GM19438 (cell line): ENCODE results near the gene ZNF484.
A peak's percentile ranks its signal among the peaks of the same experiment; 100 is the strongest.
"Not testable (repeated sequence)": the region's sequence is repeated elsewhere in the genome, so short reads cannot be mapped to it uniquely, and the experiment has no call there.

ENCODE experiments used
- ATAC-seq: cut with Tn5 transposase; IDR thresholded peaks from one replicate; pipeline ENCODE4 v1.9.1; 2021; ENCODE audit warnings: low read depth; ENCODE audit not compliant: unreplicated experiment

ZNF484 gene

DNA sequence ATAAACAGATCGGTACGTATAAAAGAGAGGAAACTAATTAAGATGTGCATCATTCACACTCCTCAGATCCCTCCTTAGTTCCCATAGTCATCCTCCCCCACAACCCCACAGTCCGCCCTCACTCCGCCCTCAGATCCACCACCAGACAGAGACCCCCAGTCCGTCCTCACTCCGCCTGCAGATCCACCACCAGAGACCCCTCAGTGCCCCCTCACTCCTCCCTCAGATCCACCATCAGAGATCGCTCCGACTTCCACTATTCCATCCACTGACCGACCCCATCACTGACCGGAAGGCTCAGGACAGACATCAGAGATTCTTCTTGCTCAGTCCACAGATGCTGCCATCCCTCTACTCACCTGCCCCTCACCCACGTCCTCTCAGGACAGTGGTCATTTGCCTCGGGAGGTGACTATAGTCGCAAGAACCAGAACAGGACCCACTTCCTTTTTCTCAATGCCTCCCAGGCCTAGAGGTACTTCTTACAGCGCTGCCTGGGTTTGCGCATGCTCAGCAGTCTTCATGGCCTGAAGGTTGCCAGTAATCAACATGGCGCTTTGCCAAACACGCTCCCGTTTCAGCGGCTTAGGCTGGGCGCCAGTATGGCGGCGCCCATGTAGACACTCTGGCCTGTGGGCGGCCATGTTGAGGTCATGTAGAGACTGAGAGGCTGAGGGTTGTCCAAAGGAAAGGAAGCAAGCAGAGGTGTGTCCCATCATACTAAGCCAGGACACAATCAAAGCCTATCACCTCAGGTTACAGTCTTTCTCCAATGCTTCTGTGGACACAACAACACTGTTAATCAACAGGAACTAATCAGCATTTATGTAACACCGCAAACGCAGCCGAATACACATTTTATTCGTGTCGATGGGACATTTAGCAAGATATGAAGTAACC is at the start of gene ZNF484:
ZNF484 (minus strand) TSS at position 508 of the 900 bp plus-strand sequence. CDS start 3,009 bp downstream, outside the sequence.
- peak; percentile 99 for ATAC-seq

DNA sequence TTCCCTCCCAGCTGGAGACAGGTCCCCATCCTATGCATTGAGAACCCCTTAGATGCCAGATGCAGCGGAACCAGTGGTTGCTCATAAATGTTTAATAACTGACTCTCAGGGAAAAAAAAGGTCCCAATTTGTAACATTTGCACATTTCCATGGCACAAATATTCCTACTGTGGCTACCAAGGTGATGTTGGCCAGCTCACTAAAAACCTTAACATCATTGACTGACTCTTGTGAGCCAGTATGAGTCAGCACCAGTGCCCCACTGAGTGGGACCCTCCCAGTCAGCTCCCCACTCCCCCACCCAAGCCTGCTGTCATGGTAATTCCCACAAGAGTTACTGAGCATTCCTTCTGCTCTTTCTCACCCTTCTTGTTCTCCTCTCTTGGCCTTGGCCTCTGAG is 42.6 kb upstream of the ZNF484 start:
- ATAC-seq: no peak

DNA sequence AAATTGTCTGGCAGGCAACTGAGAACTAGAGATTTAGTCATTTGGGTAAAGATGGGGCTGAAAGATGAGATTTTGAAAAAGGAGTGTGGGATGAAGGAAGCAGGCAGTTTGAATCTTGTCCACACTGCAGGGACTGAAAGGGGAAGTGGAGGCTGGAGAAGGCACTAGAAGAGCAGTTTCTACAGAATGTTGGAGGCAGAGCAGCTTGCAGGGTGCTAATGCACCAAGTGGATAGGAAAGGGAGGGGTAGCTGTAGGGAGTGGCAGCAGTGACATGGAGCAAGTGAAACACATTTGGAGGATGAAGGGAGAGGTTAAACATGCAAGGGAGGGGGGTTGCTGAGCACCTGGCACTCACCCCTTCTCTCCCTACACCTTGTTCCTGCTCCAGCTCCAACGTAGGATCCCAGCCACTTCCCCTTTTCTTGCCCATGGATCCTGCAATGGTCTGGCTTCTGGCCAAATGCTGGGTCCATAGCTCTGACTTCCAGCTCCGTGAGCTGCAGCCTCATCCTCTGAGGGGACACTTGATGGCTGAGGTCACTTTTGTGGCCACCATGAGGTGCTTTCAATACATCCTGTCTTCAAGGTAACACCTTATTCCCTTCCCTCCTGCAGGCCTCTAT is 39.5 kb upstream of the ZNF484 start:
- ATAC-seq: no peak

DNA sequence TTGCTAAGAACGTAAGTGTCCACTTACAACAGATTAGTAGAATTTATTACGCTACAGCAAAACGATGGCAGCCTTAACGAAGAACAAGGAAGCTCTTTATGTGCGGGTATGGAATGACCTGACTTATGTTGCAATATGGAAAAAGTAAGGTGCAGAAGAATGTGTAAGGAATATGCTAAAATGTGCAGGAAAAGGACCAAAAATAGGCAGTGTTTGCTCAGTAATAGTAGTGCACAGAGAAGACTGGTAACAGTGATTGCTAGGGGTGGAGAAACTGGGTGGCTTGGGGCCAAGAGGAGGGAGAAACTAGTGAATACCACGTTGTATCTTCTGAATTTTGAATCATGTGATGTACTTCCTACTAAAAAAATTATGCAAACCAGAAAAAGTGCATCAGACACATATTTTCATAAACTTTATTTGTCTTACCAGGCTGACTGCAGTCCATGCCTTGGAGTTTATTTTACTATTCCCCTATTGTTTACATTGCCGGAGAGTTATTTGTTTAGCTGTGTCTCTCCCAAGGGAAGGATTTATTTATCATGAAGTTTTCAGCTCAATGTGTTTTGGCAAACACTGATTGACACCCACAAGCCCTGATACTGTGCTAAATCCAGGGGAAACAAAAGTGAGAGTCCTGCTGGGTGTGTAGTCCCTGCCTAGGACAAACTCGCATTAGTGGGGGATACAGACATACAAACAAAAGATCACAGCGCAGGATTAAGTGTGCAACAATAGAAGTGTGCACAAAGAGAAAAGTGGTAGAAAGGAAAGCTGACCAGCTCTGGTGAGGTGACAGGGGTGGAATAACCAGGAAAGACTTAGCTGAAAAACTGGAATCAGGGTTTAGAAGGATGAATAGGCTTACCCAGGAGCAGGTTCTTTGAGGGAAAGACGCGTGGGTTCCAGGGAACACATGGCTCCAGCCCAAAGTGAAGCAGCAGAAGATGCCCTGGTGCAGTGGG is 34.0 kb upstream of the ZNF484 start:
- no peak for ATAC-seq

DNA sequence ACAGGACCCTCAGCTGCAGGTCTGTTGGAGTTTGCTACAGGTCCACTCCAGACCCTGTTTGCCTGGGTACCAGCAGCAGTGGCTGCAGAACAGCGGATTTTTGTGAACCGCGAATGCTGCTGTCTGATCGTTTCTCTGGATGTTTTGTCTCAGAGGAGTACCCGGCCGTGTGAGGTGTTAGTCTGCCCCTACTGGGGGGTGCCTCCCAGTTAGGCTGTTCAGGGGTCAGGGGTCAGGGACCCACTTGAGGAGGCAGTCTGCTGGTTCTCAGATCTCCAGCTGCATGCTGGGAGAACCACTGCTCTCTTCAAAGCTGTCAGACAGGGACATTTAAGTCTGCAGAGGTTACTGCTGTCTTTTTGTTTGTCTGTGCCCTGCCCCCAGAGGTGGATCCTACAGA is 27.3 kb upstream of the ZNF484 start:
- not testable (repeated sequence) for ATAC-seq

DNA sequence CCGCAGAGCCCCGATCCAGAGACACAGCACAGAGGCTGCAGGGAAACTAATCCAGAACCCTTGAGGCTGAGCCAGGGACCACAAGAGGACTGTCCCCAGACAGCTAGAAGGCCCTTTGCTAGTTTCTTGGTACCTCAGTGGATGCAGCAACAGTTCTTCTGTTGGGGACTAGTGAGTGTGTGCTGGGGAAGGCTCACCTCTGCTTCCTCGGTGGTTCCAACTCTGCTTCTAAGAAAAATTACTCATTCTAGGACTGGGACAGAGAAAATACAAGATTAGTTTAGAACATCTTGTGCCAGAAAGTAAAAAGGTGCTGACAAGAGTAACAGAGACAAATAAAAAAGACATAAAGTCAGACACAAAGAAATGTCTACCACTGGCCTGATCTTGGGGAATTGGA is 19.5 kb upstream of the ZNF484 start:
- no peak for ATAC-seq

DNA sequence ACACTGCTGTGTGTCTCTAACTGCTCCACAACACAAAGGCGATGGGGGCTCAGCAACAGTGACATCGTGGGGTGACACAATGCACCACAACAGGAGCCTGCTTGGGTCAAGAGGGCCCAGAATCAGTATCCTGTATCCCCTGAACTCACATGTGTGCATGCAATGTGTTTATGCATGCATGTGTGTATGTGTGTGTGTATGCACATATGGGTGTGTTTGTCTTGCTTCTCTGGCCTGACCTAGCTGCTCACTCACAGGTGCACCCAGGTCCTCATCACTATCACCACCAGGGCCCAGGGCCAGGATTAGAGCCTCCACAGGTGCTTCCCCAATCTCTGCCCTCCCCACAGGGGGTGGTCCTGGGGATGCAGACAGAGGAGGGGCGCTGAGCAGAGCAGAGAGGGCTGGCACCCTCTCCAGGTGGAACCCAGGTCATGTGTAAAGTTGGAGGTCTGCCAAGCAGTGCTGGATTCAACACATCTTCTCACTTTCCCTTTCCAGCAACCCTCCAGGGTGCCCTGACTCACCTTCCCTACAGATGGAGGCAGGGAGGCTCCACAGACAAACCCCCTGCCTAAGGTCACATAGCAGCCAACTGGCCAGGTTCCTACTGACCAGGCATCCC is 18.1 kb upstream of the ZNF484 start:
- no peak for ATAC-seq

DNA sequence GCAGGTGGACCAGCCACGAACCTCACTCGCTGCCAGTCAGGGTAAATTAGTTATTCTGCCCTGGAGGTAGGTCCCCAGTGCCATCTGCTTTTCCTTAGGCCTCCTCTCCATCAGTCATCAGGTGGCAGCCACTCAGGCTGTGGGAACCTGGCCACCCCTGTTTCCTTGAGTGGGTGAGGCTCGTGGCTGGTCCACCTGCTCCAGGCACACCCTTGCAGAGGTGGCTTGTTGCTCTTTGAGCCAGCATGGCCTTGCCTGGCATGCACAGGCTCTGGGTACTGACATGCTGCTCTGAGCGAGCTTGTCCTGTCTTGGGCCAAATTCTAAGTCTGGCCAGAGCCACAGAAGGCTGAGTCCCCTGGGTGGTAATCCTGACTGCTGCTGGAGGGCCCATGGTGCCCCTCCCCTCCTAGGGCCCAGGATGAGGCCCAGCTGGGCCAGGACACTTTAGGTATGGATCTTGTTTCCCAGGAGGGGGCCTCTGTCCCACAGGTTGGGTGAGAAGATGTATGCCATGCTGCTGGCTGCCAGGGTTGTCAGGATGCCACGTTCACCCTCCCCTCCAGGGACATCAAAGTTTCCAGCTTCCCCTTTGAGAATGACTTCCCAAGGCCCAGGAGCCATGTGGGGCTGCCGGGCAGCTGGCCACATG is 17.0 kb upstream of the ZNF484 start:
- no peak for ATAC-seq

DNA sequence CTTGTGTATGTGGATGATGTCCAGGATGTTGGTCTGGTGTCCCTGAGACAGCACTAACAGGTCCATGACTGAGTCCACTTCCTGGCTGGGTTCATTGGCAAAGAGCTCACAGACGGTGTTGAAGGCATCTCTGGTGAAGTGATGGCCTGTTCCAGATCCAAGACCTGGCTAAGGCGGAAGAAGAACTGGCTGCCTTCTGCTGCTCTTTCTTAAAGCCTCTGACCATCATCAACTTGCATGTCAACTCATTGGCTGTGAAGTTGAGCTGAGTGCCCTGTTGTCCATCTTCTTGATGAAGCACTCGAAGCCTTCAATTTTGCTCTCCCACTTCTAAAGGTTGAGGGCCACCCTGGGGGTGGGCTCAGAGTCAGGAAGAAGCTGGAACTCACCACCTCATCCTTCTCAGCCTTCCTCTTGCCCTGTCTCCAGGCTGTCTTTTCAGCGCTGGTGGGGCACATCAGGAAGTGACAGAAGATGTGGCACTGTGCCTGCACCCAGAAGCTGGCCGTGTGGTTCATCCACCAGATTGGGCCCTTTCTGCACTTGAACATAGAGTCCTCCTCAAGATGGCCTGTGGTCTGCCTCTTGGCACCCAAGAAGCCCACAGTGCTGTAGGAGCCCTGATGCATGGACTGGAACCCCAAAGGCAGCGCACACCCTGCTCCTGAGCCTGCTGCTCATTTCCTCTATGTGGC is 16.2 kb upstream of the ZNF484 start:
- not testable (repeated sequence) for ATAC-seq

DNA sequence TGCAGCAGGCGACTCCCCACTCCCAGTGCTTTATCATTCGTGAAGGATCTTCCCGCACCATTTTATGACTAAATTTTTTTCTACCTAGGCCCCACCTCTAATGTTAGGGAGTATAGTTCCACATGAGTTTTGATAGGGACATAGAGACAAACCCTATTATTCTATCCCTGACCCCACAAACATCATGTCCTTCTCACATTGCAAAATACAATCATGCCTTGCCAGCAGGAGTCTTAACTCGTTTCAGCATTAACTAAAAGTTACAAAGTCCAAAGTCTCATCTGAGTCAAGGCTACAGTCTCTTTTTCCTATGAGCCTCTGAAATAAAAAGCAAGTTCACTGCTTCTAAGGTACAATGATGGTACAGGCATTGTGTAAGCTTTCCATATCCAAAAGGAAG is 14.4 kb upstream of the ZNF484 start:
- ATAC-seq: not testable (repeated sequence)

DNA sequence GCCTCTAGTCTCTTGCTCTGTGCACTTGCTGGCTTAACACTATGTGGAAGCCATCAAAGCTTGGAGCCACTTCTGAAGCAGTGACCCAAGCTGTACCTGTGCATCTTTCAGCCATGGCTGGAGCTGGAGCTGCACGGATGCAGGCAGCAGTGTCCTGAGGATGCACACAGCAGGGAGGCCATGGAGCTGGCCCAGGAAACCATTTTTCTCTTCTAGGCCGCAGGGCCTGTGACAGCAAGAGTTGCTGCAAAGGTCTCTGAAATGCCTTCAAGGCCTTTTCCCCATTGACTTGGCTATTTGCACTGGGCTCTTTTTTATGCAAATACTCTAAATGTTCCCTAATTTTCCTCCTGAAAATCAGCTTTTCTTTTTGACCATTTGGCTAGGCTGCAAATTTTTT is 12.9 kb upstream of the ZNF484 start:
- ATAC-seq: no peak

DNA sequence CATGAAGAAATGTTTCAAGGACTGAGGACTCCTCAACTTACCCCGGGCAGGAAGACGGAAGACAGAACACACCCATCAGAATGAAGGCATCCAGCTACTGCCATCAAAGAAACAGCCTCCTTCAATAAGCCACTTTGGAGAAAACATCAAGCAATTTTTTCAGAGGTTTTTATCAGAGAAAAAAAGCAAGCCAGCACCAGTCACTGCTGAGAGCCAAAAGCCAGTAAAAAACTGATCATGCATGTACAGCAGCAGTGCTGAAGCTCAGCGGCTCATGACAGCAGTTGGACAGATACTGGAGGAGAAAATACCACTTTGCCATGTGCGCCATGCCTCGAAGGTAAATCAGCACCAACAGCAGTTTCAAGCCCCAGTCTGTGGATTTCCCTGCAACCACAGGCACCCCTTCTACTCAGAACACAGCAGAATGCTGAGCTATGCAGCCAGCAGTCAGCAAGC is 10.1 kb upstream of the ZNF484 start:
- no peak for ATAC-seq

DNA sequence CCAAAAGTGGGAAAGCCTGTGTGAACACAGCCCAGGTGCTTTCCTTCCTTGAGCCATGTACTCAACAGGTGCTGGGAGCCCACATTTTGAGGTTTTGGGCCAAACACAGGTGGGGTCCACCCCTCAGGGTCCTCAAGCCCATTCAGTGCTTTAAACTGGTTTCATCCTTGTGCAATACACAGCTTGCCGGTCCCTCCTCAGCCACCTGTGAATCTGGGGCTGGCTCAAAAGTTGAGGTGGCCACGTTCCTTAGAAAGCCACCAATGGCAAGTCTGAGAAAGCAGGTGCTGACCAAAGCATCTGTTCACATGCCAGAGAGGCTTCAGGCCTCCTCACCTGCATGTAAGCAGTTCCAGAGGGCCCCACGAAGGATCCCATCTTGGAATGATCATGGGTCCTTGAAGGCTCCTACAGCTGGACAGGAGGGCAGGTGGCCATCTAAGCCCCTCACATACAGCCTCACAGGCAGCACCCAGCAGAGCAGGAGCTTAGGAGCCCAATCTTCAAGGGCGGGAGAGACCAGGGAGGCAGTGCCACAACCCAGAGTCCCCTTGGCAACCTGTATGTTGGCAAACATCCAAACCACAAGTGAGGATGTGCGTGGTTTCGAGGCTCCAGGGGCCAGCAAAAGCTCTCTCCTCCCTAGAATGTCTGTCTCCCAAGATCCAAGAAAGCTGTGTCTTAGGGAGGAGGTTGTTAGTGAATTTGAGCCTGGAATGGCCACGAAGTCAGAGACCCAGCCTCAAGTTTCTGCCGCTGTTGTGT is 9.2 kb upstream of the ZNF484 start:
- ATAC-seq: not testable (repeated sequence)

DNA sequence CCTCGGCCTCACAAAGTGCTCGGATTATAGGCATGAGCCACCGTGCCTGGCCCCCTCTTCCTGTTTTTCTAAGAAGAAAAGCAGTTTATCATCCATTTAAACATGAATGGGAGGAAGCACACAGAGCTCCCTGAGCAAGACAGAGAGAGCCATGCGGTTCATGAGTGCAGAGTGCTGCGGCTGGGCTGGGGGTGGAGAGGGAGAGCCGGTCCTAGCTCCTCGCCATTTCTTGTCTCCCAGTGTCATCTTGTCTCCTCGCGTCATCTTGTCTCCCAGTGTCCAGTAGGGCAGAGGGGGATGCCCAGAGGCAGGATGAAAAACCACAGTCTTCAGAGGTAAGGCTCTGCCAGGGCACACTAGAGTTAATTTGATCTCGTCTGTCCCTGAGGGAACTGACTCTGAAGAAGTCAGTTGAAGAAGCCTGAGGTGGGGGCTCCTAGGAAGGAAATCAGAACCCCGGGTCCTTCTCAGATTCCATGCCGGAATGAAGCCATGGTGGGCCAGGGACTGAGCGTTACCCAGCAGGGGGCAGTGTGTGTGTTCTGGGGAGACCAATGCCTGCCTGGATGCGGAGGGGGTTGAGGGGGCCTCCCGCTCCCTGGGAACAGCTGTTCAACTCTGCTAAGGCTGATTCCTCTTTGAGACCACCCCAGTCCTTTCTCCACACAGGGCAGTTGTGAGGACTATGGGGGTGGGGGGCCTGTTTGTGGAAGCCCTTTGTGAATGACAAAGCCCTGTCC is 6.0 kb upstream of the ZNF484 start:
- ATAC-seq: not testable (repeated sequence)

DNA sequence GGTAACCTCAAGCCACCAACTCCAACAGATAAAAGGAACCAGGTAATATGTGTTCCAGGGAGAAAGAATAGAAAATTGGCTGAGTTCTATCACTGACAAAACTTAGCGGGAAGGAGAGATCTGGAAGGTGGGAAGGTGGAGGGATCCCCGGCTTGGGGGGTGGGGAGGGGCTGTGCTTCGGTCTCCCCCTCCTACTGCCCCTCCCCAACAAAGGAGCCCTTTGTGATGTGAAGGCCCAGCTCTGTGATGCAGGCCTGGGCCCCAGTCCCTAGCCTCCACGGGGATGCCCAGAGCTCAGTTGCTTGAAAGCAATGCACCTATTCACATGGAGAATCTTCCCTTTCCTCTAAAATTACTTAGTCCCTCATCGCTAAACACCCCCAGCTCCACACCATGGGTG is 4.4 kb upstream of the ZNF484 start:
- no peak for ATAC-seq

DNA sequence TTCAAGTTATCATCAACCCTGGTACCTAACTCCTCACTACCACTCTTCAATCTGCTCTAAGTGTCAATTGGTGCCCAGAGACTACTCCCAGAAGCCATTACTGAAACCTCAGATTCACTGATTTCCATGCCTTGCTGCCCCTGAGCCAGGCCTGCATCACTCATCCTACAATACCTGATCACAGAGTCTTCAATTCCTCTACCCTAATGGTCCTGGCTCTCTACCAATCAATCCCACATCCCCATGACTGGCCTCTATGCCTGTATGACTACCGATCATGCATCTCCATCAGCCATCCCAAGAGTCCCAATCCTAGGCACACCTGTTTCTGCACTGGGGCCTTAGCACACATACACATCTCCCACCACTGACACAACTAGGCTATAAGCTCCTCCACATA is 2.5 kb downstream of the ZNF484 start:
- no peak for ATAC-seq

DNA sequence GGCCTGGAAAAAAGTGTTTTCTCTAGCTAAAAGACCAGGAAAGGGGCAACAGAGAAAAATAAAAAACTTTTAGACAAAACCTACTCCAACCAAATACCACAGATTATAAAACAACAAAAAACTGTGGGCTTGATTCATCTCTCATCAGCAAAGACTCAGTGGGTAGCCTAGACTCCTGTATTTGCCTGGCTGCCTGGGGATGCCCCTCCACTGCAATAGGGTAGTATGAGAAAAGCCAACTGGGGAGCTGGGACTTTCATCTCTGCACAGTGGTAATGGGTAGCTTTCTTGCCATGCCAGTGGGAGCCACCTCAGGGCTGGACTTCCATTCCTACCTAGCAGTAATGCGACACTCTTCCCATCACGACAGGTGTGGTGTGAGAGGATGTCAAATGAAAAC is 7.5 kb downstream of the ZNF484 start:
- ATAC-seq: no peak

DNA sequence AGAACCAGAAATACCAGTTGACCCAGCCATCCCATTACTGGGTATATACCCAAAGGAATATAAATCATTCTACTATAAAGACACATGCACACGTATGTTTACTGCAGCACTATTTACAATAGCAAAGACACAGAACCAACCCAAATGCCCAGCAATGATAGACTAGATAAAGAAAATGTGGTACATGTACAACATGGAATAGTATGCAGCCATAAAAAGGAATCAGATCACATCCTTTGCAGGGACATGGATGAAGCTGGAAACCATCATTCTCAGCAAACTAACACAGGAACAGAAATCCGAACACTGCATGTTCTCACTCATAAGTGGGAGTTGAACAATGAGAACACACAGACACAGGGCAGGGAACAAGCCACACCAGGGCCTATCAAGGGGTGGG is 11.2 kb downstream of the ZNF484 start:
- not testable (repeated sequence) for ATAC-seq
